IMR-90 (cell line): Measurements from ENCODE around the gene AGMO. TPM values are rescaled to one million over a fixed set of nuclear protein-coding genes. Genes with fewer than 3 reads are reported as not detected.

ENCODE experiments used
- ATAC-seq: fragments of 200-7000 bp; cut with Tn5 transposase; 2 replicates; pipeline ENCODE4 v1.9.1; 2020; ENCODE audit warnings: low read depth, mild to moderate bottlenecking, moderate library complexity
- BruUV-seq: library from RNA; stranded (reverse); fragments of 400-500 nt; replicated peaks from 2 replicates; lab custom pipeline; 2021; lab: Mats Ljungman, UMichigan
- CTCF ChIA-PET: fragments of 300-600 bp; formaldehyde crosslinking; extraction: SDS; loops from one replicate; lab custom pipeline; 2021; ENCODE audit warnings: antibody characterized with exemption; lab: Yijun Ruan, JAX
- POLR2A ChIA-PET: fragments of 300-600 bp; sonication (Branson Sonifier 250); formaldehyde crosslinking; loops from one replicate; lab custom pipeline; 2022; ENCODE audit warnings: antibody characterized with exemption; ENCODE audit not compliant: unreplicated experiment; lab: Charles Lee
- DNase-seq: peaks from one replicate; pipeline ENCODE4 v3.0.0; 2013
- H2AFZ ChIP-seq: replicated peaks from 2 replicates; pipeline ENCODE3; 2013; ENCODE audit warnings: low read length, mild to moderate bottlenecking; ENCODE audit not compliant: poor library complexity
- H2AK5ac ChIP-seq: 2 replicates; pipeline ENCODE4 v1.6.1; 2013; ENCODE audit warnings: low read depth, low read length, inconsistent platforms
- H2AK9ac ChIP-seq: replicated peaks from 2 replicates; pipeline ENCODE3; 2013; ENCODE audit warnings: mild to moderate bottlenecking, low read depth, low read length, moderate library complexity; ENCODE audit not compliant: poor library complexity
- H2BK120ac ChIP-seq: 2 replicates; pipeline ENCODE4 v1.6.1; 2013; ENCODE audit warnings: low read depth, low read length, inconsistent platforms
- H2BK15ac ChIP-seq: 3 replicates; pipeline ENCODE4 v1.6.1; 2013; ENCODE audit warnings: low read depth, low read length, inconsistent platforms
- H2BK20ac ChIP-seq: 2 replicates; pipeline ENCODE4 v1.6.1; 2013; ENCODE audit warnings: low read depth, mild to moderate bottlenecking, inconsistent platforms, low read length, moderate library complexity
- H2BK5ac ChIP-seq: 2 replicates; pipeline ENCODE4 v1.6.1; 2013; ENCODE audit warnings: mild to moderate bottlenecking, low read depth, low read length, inconsistent platforms; ENCODE audit not compliant: poor library complexity, severe bottlenecking
- H3K14ac ChIP-seq: replicated peaks from 2 replicates; pipeline ENCODE4 v1.6.1; 2013; ENCODE audit warnings: low read depth, low read length, inconsistent platforms
- H3K18ac ChIP-seq: 2 replicates; pipeline ENCODE4 v1.6.1; 2013; ENCODE audit warnings: low read depth, low read length, control low read depth
- H3K23ac ChIP-seq: 2 replicates; pipeline ENCODE4 v1.6.1; 2013; ENCODE audit warnings: low read depth, low read length, inconsistent platforms
- H3K27ac ChIP-seq: 2 replicates; pipeline ENCODE4 v1.5.1; 2013; ENCODE audit warnings: mild to moderate bottlenecking, control low read depth, low read length; ENCODE audit not compliant: insufficient read depth
- H3K27me3 ChIP-seq: 2 replicates; pipeline ENCODE4 v1.6.1; 2013; ENCODE audit warnings: low read length; ENCODE audit not compliant: control insufficient read depth, insufficient read depth
- H3K36me3 ChIP-seq: 2 replicates; pipeline ENCODE4 v1.6.1; 2013; ENCODE audit warnings: low read length, mixed read lengths; ENCODE audit not compliant: control insufficient read depth, insufficient read depth
- H3K4ac ChIP-seq: 2 replicates; pipeline ENCODE4 v1.6.1; 2013; ENCODE audit warnings: low read depth, low read length, inconsistent platforms
- H3K4me1 ChIP-seq: 2 replicates; pipeline ENCODE4 v1.6.1; 2013; ENCODE audit warnings: low read length, mixed read lengths; ENCODE audit not compliant: control insufficient read depth, insufficient read depth
- H3K4me2 ChIP-seq: 2 replicates; pipeline ENCODE4 v1.6.1; 2013; ENCODE audit warnings: low read depth, mild to moderate bottlenecking, control low read depth, low read length, moderate library complexity
- H3K4me3 ChIP-seq: 2 replicates; pipeline ENCODE4 v1.5.1; 2013; ENCODE audit warnings: low read depth, mild to moderate bottlenecking, control low read depth, low read length, moderate library complexity; ENCODE audit not compliant: insufficient read depth
- H3K56ac ChIP-seq: 2 replicates; pipeline ENCODE4 v1.6.1; 2013; ENCODE audit warnings: low read length, inconsistent platforms; ENCODE audit not compliant: insufficient read depth; ENCODE audit errors: extremely low read depth
- H3K79me1 ChIP-seq, 2 experiments: 2 replicates each; pipeline ENCODE4 v1.6.1; 2013; ENCODE audit warnings: low read length in 2 of 2, inconsistent platforms in 1 of 2, low read depth in 1 of 2
- H3K9ac ChIP-seq: 2 replicates; pipeline ENCODE4 v1.6.1; 2013; ENCODE audit warnings: low read depth, low read length, control low read depth
- H3K9me1 ChIP-seq: 2 replicates; pipeline ENCODE4 v1.6.1; 2013; ENCODE audit warnings: low read length, inconsistent platforms; ENCODE audit not compliant: insufficient read depth
- H3K9me3 ChIP-seq: 2 replicates; pipeline ENCODE4 v1.6.1; 2013; ENCODE audit warnings: low read length; ENCODE audit not compliant: control insufficient read depth, insufficient read depth
- H4K20me1 ChIP-seq: 2 replicates; pipeline ENCODE4 v1.6.1; 2013; ENCODE audit warnings: low read length, inconsistent platforms; ENCODE audit not compliant: insufficient read depth
- H4K5ac ChIP-seq: 2 replicates; pipeline ENCODE4 v1.6.1; 2013; ENCODE audit warnings: mild to moderate bottlenecking, low read depth, low read length, control low read depth
- H4K8ac ChIP-seq, 2 experiments: 2 replicates each; pipeline ENCODE4 v1.6.1; 2013; ENCODE audit warnings: low read depth in 2 of 2, low read length in 2 of 2, control low read depth in 1 of 2, inconsistent platforms in 1 of 2
- H4K91ac ChIP-seq: 2 replicates; pipeline ENCODE4 v1.6.1; 2013; ENCODE audit warnings: low read depth, low read length, inconsistent platforms; ENCODE audit not compliant: insufficient read depth
- MXI1 ChIP-seq: IDR thresholded peaks from 2 replicates; pipeline ENCODE4 v1.6.1; 2012; ENCODE audit warnings: low read depth, mild to moderate bottlenecking, low read length, moderate library complexity, borderline replicate concordance
- RAD21 ChIP-seq: IDR thresholded peaks from 2 replicates; pipeline ENCODE4 v1.6.1; 2012; ENCODE audit warnings: low read length, improper control_type of control experiment
- SMC3 ChIP-seq: fragments of 150-350 bp; IDR thresholded peaks from 2 replicates; pipeline ENCODE4 v1.6.1; 2016; ENCODE audit warnings: low read depth, mild to moderate bottlenecking, antibody characterized with exemption, low read length, moderate library complexity
- USF2 ChIP-seq: fragments of 150-350 bp; IDR thresholded peaks from 2 replicates; pipeline ENCODE4 v1.6.1; 2017; ENCODE audit warnings: mild to moderate bottlenecking, antibody characterized with exemption, low read length, low read depth
- whole genome bisulfite sequencing, 2 experiments: methylation state at CpG; one replicate each; pipeline versions ENCODE4 v1.1.5 to v1.1.7; 2013; ENCODE audit warnings: missing lambda C conversion rate in 2 of 2; ENCODE audit not compliant: insufficient read length in 1 of 2; ENCODE audit errors: extremely low coverage in 2 of 2; 5-methylcytosine and 5-hydroxymethylcytosine counted together
- dilution Hi-C: fragments of 300-500 bp; cut with HindIII; formaldehyde crosslinking; loops from one replicate; pipeline ENCODE4 v1.14.3; 2018; ENCODE audit warnings: low sequenced_read_pairs; ENCODE audit not compliant: unreplicated experiment
- in situ Hi-C: fragments of 300-500 bp; cut with MboI; formaldehyde crosslinking; loops from 3 replicates; pipeline ENCODE4 v1.14.3; 2019; ENCODE audit warnings: low sequenced_read_pairs, inconsistent platforms, mixed read lengths
- intact Hi-C: fragments of 100-400 bp; cut with micrococcal nuclease; formaldehyde crosslinking; loops from 2 replicates; pipeline ENCODE4 v1.10.0; 2022
- polyA plus RNA-seq, 3 experiments: library from polyadenylated mRNA; depleted of rRNA; stranded (reverse); fragments of >200 nt; gene quantifications; 2 replicates each; pipeline ENCODE4 v1.2.3, GENCODE V29; 2012; ENCODE audit warnings: low replicate concordance in 1 of 3
- total RNA-seq: library from RNA; depleted of rRNA; stranded (reverse); fragments of >200 nt; gene quantifications from 2 replicates; pipeline ENCODE4 v1.2.3, GENCODE V29; 2012
- TF ChIP-seq, protein P1 (sequence below): conservative IDR thresholded peaks from 2 replicates; pipeline ENCODE4 v1.5.1; 2012; ENCODE audit warnings: mild to moderate bottlenecking, low read depth, low read length, improper control_type of control experiment

Gene AGMO
- total and polyA plus RNA-seq, 2 of the 4 experiments (the other 2 are of a cell fraction): not detected

- no TSS peak for BruUV-seq
Observed at GRCh38 chr7:15326044-15326644, 235.7 kb downstream of the AGMO start.

More at GRCh38 chr7:15326044-15326644, 235.7 kb downstream of the AGMO start:
- no peaks in the 10 kb centered on the region for H3K36me3 ChIP-seq
- H2AK5ac ChIP-seq: no peak overlapping the region
- H3K23ac ChIP-seq: no peak overlapping the region
- dilution Hi-C loops (no loop called here), intact Hi-C loops (loop anchor here (1.0 kb wide), 3 partner anchors 228 to 745 kb away; no protein-coding TSS in a partner anchor), in situ Hi-C loops (loop anchor here (10.0 kb wide), 1 partner anchor 399 kb away; no protein-coding TSS in a partner anchor)
- H2BK15ac ChIP-seq: no peak overlapping the region
- no peak overlapping the region for H2AFZ ChIP-seq
- H3K4me1 ChIP-seq: no peaks in the 10 kb centered on the region
- no peak overlapping the region for H3K27ac ChIP-seq
- H2BK5ac ChIP-seq: no peak overlapping the region
- no peak overlapping the region for H2AK9ac ChIP-seq
- no peak overlapping the region for H3K4me2 ChIP-seq
- no peak overlapping the region for H3K14ac ChIP-seq
- no peak overlapping the region for H3K9ac ChIP-seq
- H3K4ac ChIP-seq: no peak overlapping the region
- WGBS, 2 experiments: 100% methylated on average over 1 of the region's 3 CpGs; no CpG with 5 or more reads in 1 of the 2 experiments
- no peak overlapping the region for H4K8ac ChIP-seq
- H4K91ac ChIP-seq: no peak overlapping the region
- CTCF ChIA-PET: interaction anchor here (0.9 to 1.7 kb wide), 3 partner anchors 11 to 742 kb away, joined by 3 to 7 read pairs (median 3); no protein-coding TSS in a partner anchor
- H2BK120ac ChIP-seq: no peak overlapping the region
- H3K4me3 ChIP-seq: no peak overlapping the region
- H3K9me1 ChIP-seq: no peaks in the 10 kb centered on the region
- POLR2A ChIA-PET: no interaction called here
- H4K20me1 ChIP-seq: no peaks in the 10 kb centered on the region
- H3K79me1 ChIP-seq: no peaks in the 10 kb centered on the region
- TF ChIP-seq SMC3 (peak; percentile 75), RAD21 (peak; percentile 71), MXI1 (no peak), USF2 (no peak)
- TF ChIP-seq, protein P1, sequence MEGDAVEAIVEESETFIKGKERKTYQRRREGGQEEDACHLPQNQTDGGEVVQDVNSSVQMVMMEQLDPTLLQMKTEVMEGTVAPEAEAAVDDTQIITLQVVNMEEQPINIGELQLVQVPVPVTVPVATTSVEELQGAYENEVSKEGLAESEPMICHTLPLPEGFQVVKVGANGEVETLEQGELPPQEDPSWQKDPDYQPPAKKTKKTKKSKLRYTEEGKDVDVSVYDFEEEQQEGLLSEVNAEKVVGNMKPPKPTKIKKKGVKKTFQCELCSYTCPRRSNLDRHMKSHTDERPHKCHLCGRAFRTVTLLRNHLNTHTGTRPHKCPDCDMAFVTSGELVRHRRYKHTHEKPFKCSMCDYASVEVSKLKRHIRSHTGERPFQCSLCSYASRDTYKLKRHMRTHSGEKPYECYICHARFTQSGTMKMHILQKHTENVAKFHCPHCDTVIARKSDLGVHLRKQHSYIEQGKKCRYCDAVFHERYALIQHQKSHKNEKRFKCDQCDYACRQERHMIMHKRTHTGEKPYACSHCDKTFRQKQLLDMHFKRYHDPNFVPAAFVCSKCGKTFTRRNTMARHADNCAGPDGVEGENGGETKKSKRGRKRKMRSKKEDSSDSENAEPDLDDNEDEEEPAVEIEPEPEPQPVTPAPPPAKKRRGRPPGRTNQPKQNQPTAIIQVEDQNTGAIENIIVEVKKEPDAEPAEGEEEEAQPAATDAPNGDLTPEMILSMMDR: peak; percentile 73
- H2BK20ac ChIP-seq: no peak overlapping the region
- no peaks in the 10 kb centered on the region; the same call in 1 of the 2 replicates for H3K27me3 ChIP-seq
- H3K9me3 ChIP-seq: no peaks in the 10 kb centered on the region
- ATAC-seq (0 out of 2 replicates have a peak, but pooled peaks have one; percentile 48), DNase-seq (peak; percentile 35)
- no peak overlapping the region for H4K5ac ChIP-seq
- no peak overlapping the region for H3K18ac ChIP-seq
- no peak overlapping the region for H3K56ac ChIP-seq
